Neural cell (in vitro differentiated cells): ENCODE data around the gene ARMC2. TPM values are rescaled to one million over a fixed set of nuclear protein-coding genes. Genes with fewer than 3 reads are reported as not detected.

Source experiments
- H2AFZ ChIP-seq: fragments of 200-600, 300-800 bp; sonication (generic), shearing (Covaris generic); 2 replicates; pipeline ENCODE4 v1.6.0; 2014; ENCODE audit warnings: low read depth, mild to moderate bottlenecking, antibody characterized with exemption, low read length, moderate library complexity
- H3F3A ChIP-seq: fragments of 200-600 bp; shearing (Covaris generic); 2 replicates; pipeline ENCODE4 v1.6.1; 2016; ENCODE audit warnings: mild to moderate bottlenecking, moderate library complexity, mixed read lengths, antibody characterized with exemption, low read length; ENCODE audit not compliant: insufficient read depth, poor library complexity, severe bottlenecking
- H3K27ac ChIP-seq: fragments of 200-600, 300-800 bp; sonication (generic), shearing (Covaris generic); 2 replicates; pipeline ENCODE4 v1.5.1; 2014; ENCODE audit warnings: mild to moderate bottlenecking, low read length, moderate library complexity
- H3K27me3 ChIP-seq: fragments of 300-800, 200-600 bp; sonication (generic), shearing (Covaris generic); 2 replicates; pipeline ENCODE4 v1.6.0; 2014; ENCODE audit warnings: mild to moderate bottlenecking, low read depth, low read length, moderate library complexity; ENCODE audit not compliant: insufficient read depth
- H3K36me3 ChIP-seq: fragments of 300-800, 200-600 bp; sonication (generic), shearing (Covaris generic); 2 replicates; pipeline ENCODE4 v1.5.1; 2014; ENCODE audit warnings: mild to moderate bottlenecking, antibody characterized with exemption, low read length, moderate library complexity; ENCODE audit not compliant: insufficient read depth
- H3K4me2 ChIP-seq: fragments of 300-800, 200-600 bp; sonication (generic), shearing (Covaris generic); 2 replicates; pipeline ENCODE4 v1.6.0; 2014; ENCODE audit warnings: mild to moderate bottlenecking, low read length
- H3K4me3 ChIP-seq: fragments of 300-800, 200-600 bp; sonication (generic), shearing (Covaris generic); 2 replicates; pipeline ENCODE4 v1.5.1; 2014; ENCODE audit warnings: mild to moderate bottlenecking, low read length, moderate library complexity
- H3K79me2 ChIP-seq: fragments of 200-600 bp; shearing (Covaris generic); replicated peaks from 2 replicates; pipeline ENCODE4 v1.6.0; 2014; ENCODE audit warnings: mild to moderate bottlenecking, low read length, moderate library complexity; ENCODE audit not compliant: insufficient read depth
- H3K9ac ChIP-seq: fragments of 300-800, 200-600 bp; sonication (generic), shearing (Covaris generic); 2 replicates; pipeline ENCODE4 v1.6.1; 2016; ENCODE audit warnings: mild to moderate bottlenecking, low read length, mixed read lengths
- H3K9me2 ChIP-seq: fragments of 200-600 bp; shearing (Covaris generic); 2 replicates; pipeline ENCODE4 v1.6.1; 2016; ENCODE audit warnings: mild to moderate bottlenecking, low read length, mixed read lengths; ENCODE audit not compliant: insufficient read depth
- H3K9me3 ChIP-seq: fragments of 200-600, 300-800 bp; sonication (generic), shearing (Covaris generic); 2 replicates; pipeline ENCODE4 v1.6.1; 2016; ENCODE audit warnings: mild to moderate bottlenecking, mixed run types, low read length, moderate library complexity, mixed read lengths
- H4K20me1 ChIP-seq: fragments of 200-600 bp; shearing (Covaris generic); 2 replicates; pipeline ENCODE4 v1.6.1; 2016; ENCODE audit warnings: mild to moderate bottlenecking, mixed run types; ENCODE audit not compliant: insufficient read depth
- CTCF ChIP-seq: fragments of 450-650 bp; IDR thresholded peaks from 2 replicates; pipeline ENCODE4 v1.5.1; 2014; ENCODE audit warnings: antibody characterized with exemption, mild to moderate bottlenecking, moderate library complexity; ENCODE audit not compliant: poor library complexity, severe bottlenecking
- EP300 ChIP-seq: fragments of 450-650 bp; conservative IDR thresholded peaks from 2 replicates; pipeline ENCODE4 v1.6.1; 2014; ENCODE audit warnings: antibody characterized with exemption, mild to moderate bottlenecking, moderate library complexity; ENCODE audit not compliant: poor library complexity, severe bottlenecking
- EZH2 ChIP-seq: fragments of 200-600, 300-800 bp; shearing (Covaris generic), sonication (generic); IDR thresholded peaks from 2 replicates; pipeline ENCODE4 v1.6.1; 2014; ENCODE audit warnings: antibody characterized with exemption, low read length, borderline replicate concordance, mild to moderate bottlenecking; ENCODE audit not compliant: insufficient read depth, poor library complexity, severe bottlenecking
- MXI1 ChIP-seq: fragments of 450-650 bp; conservative IDR thresholded peaks from 2 replicates; pipeline ENCODE4 v1.6.1; 2014; ENCODE audit warnings: antibody characterized with exemption, mild to moderate bottlenecking; ENCODE audit not compliant: poor library complexity, severe bottlenecking
- POLR2AphosphoS5 ChIP-seq: IDR thresholded peaks from 2 replicates; pipeline ENCODE4 v1.6.1; 2012
- RAD21 ChIP-seq: fragments of 450-650 bp; conservative IDR thresholded peaks from 2 replicates; pipeline ENCODE4 v1.6.1; 2014; ENCODE audit warnings: antibody characterized with exemption, mild to moderate bottlenecking, moderate library complexity
- REST ChIP-seq: IDR thresholded peaks from 2 replicates; pipeline ENCODE4 v1.6.1; 2012; ENCODE audit warnings: borderline replicate concordance
- SMC3 ChIP-seq: fragments of 450-650 bp; conservative IDR thresholded peaks from 2 replicates; pipeline ENCODE4 v1.6.1; 2014; ENCODE audit warnings: antibody characterized with exemption, mild to moderate bottlenecking, moderate library complexity; ENCODE audit not compliant: poor library complexity
- TAF1 ChIP-seq: IDR thresholded peaks from 2 replicates; pipeline ENCODE4 v1.6.1; 2012; ENCODE audit warnings: low read depth
- polyA plus RNA-seq: library from polyadenylated mRNA; depleted of rRNA; stranded (reverse); fragments of >200 nt; gene quantifications from 2 replicates; pipeline ENCODE4 v1.2.3, GENCODE V29; 2014

The ARMC2 gene
- polyA plus RNA-seq, 1 donor from 2014 or later: 18.6 TPM

DNA sequence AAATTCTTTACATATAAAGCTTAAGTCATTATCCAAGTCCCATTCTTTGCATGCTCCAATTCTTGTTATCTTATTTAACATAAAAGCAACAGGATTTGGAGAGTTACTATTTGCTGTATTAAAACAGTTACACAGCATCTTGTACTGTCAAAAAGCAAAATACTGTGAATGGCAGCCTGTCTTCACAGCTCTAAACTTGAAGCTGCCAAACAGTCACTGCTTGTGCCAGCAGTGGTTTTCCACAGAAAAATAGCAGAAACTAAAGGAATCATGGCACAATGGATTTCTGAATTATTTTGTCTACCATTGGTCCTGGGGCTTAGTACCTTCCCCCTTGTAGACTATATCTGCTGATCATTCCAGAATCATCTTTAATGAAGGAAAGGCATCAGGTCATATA is 138.9 kb downstream of the ARMC2 start:
- Histone ChIP-seq H2AFZ (no peak overlapping the region), H3F3A (no peaks in the 10 kb centered on the region), H3K9me2 (no peaks in the 10 kb centered on the region), H3K36me3 (peaks cover 12% of the 10 kb centered on the region), H3K79me2 (no peaks in the 10 kb centered on the region), H3K9ac (no peak overlapping the region), H3K4me2 (no peak overlapping the region), H3K4me3 (no peak overlapping the region), H4K20me1 (no peaks in the 10 kb centered on the region), H3K27me3 (no peaks in the 10 kb centered on the region), H3K27ac (no peak overlapping the region), H3K9me3 (no peaks in the 10 kb centered on the region)
- no peak for TF ChIP-seq SMC3
- no peak for TF ChIP-seq RAD21
- TF ChIP-seq CTCF: no peak
- TF ChIP-seq POLR2AphosphoS5: no peak
- TF ChIP-seq EZH2: no peak

GRCh38 chr6:108988296-108988695 is 140.1 kb downstream of the ARMC2 start:
- Histone ChIP-seq H3K9ac (no peak overlapping the region), H3K27me3 (no peaks in the 10 kb centered on the region)

More at GRCh38 chr6:108988296-108988695, 140.1 kb downstream of the ARMC2 start:
- Histone ChIP-seq H3K4me2 (no peak overlapping the region), H3K9me3 (no peaks in the 10 kb centered on the region), H3K9me2 (no peaks in the 10 kb centered on the region), H3K36me3 (peaks cover 12% of the 10 kb centered on the region), H3K4me3 (no peak overlapping the region), H4K20me1 (no peaks in the 10 kb centered on the region), H2AFZ (no peak overlapping the region), H3K27ac (no peak overlapping the region), H3F3A (no peaks in the 10 kb centered on the region), H3K79me2 (no peaks in the 10 kb centered on the region)
- TF ChIP-seq RAD21: no peak
- no peak for TF ChIP-seq REST
- TF ChIP-seq TAF1: no peak
- TF ChIP-seq CTCF: no peak
- TF ChIP-seq POLR2AphosphoS5: no peak
- TF ChIP-seq SMC3: no peak
- TF ChIP-seq EZH2: no peak
- TF ChIP-seq MXI1: no peak
- no peak for TF ChIP-seq EP300
